Measurements from ENCODE around the gene RIT2.

Gene RIT2

GRCh38 chr18:42706618-42707017, 408.9 kb downstream of the RIT2 start:
- Histone ChIP-seq H3K27ac (ENCODE audit: low read length, poor library complexity, severe bottlenecking) (no peak overlapping the region), H4K91ac (ENCODE audit: low read length) (no peak overlapping the region), H2BK15ac (ENCODE audit: low read depth, poor library complexity, severe bottlenecking) (no peak overlapping the region), H2BK5ac (ENCODE audit: low read depth, low read length, poor library complexity, severe bottlenecking) (no peak overlapping the region), H3K36me3 (ENCODE audit: control insufficient read depth in 1 of 2, insufficient read depth in 2 of 2, low read depth in 1 of 2, low read length in 2 of 2) (no peaks in the 10 kb centered on the region), H3K27me3 (ENCODE audit: control insufficient read depth in 1 of 2, insufficient read depth in 1 of 2, low read length in 2 of 2) (no peaks in the 10 kb centered on the region), H3K9me3 (ENCODE audit: control insufficient read depth, low read length) (no peaks in the 10 kb centered on the region), H2BK120ac (ENCODE audit: low read depth, low read length) (no peak overlapping the region), H3K79me1 (replicated peaks; ENCODE audit: low read length, poor library complexity, severe bottlenecking) (no peaks in the 10 kb centered on the region), H3K4me3 (ENCODE audit: insufficient read depth in 1 of 2, low read depth in 1 of 2, low read length in 2 of 2) (no peak overlapping the region), H3K14ac (ENCODE audit: low read length in 2 of 2) (no peak overlapping the region), H3K18ac (ENCODE audit: low read depth in 1 of 2, low read length in 2 of 2) (no peak overlapping the region), H2AK5ac (ENCODE audit: low read length, severe bottlenecking) (no peak overlapping the region), H2AFZ (ENCODE audit: low read depth, low read length) (no peak overlapping the region), H3K23ac (ENCODE audit: low read length in 2 of 2) (no peak overlapping the region), H3K4me2 (ENCODE audit: low read length, poor library complexity, severe bottlenecking) (no peak overlapping the region), H2BK12ac (ENCODE audit: low read length in 2 of 2) (no peak overlapping the region), H3K9ac (ENCODE audit: low read length) (no peak overlapping the region), H3K4me1 (ENCODE audit: control insufficient read depth, insufficient read depth, low read depth, low read length) (no peaks in the 10 kb centered on the region), H4K8ac (ENCODE audit: low read length) (no peak overlapping the region), H3K4ac (ENCODE audit: low read depth in 1 of 2, low read length in 2 of 2) (no peak overlapping the region)
- DNase-seq: no peak
- WGBS: 90% methylated on average over 6 of the region's 8 CpGs

- no peak overlapping the region for H2BK12ac ChIP-seq (ENCODE audit: low read length in 2 of 2)
- 94% methylated on average over 2 of the region's 4 CpGs for WGBS
- no peak overlapping the region for H2BK120ac ChIP-seq (ENCODE audit: low read depth, low read length)
- no peak for DNase-seq
- no peak overlapping the region for H3K9ac ChIP-seq (ENCODE audit: low read length)
- no peak overlapping the region for H2BK15ac ChIP-seq (ENCODE audit: low read depth, poor library complexity, severe bottlenecking)
- no peaks in the 10 kb centered on the region for H3K79me1 ChIP-seq (replicated peaks; ENCODE audit: low read length, poor library complexity, severe bottlenecking)
- H3K14ac ChIP-seq (ENCODE audit: low read length in 2 of 2): no peak overlapping the region
- no peak overlapping the region for H3K4me3 ChIP-seq (ENCODE audit: insufficient read depth in 1 of 2, low read depth in 1 of 2, low read length in 2 of 2)
- H2AK5ac ChIP-seq (ENCODE audit: low read length, severe bottlenecking): no peak overlapping the region
- H3K4me1 ChIP-seq (ENCODE audit: control insufficient read depth, insufficient read depth, low read depth, low read length): no peaks in the 10 kb centered on the region
- H3K27me3 ChIP-seq (ENCODE audit: control insufficient read depth in 1 of 2, insufficient read depth in 1 of 2, low read length in 2 of 2): no peaks in the 10 kb centered on the region
- no peaks in the 10 kb centered on the region for H3K36me3 ChIP-seq (ENCODE audit: control insufficient read depth in 1 of 2, insufficient read depth in 2 of 2, low read depth in 1 of 2, low read length in 2 of 2)
- no peak overlapping the region for H3K18ac ChIP-seq (ENCODE audit: low read depth in 1 of 2, low read length in 2 of 2)
- H3K4me2 ChIP-seq (ENCODE audit: low read length, poor library complexity, severe bottlenecking): no peak overlapping the region
- no peak overlapping the region for H4K8ac ChIP-seq (ENCODE audit: low read length)
- no peak overlapping the region for H3K23ac ChIP-seq (ENCODE audit: low read length in 2 of 2)
- H4K91ac ChIP-seq (ENCODE audit: low read length): no peak overlapping the region
- no peak overlapping the region for H3K27ac ChIP-seq (ENCODE audit: low read length, poor library complexity, severe bottlenecking)
- no peaks in the 10 kb centered on the region for H3K9me3 ChIP-seq (ENCODE audit: control insufficient read depth, low read length)
- H2AFZ ChIP-seq (ENCODE audit: low read depth, low read length): no peak overlapping the region
- H2BK5ac ChIP-seq (ENCODE audit: low read depth, low read length, poor library complexity, severe bottlenecking): no peak overlapping the region
- H3K4ac ChIP-seq (ENCODE audit: low read depth in 1 of 2, low read length in 2 of 2): no peak overlapping the region
Observed at GRCh38 chr18:42706029-42706608, 409.4 kb downstream of the RIT2 start.
